Skin epidermis (tissue), 12 donors: Measurements from ENCODE around the gene RD3L.
"Not testable (repeated sequence)": the region's sequence is repeated elsewhere in the genome, so short reads cannot be mapped to it uniquely, and the experiment has no call there.

Source experiments
- H3K27ac ChIP-seq, 21 experiments: fragments of 200-600 bp; sonication (generic) in 11 of 21; one replicate each; pipeline ENCODE4 v1.5.0; 2020; ENCODE audit warnings: mild to moderate bottlenecking in 3 of 21, inconsistent platforms in 2 of 21, moderate library complexity in 2 of 21
- H3K4me3 ChIP-seq, 7 experiments: fragments of 200-600 bp; sonication (generic) in 2 of 7; one replicate each; pipeline ENCODE4 v1.5.0; 2020; ENCODE audit warnings: inconsistent platforms in 2 of 7, mild to moderate bottlenecking in 2 of 7, moderate library complexity in 1 of 7

The RD3L gene

GRCh38 chr14:103941973-103942736 lies at the start of gene RD3L:
Gene RD3L (minus strand): TSS chr14:103942529. CDS start chr14:103941695, 834 bp downstream.
- Histone ChIP-seq H3K4me3 (no peak within 1 kb of the TSS), H3K27ac (no peak within 1 kb of the TSS)

- no peak overlapping the region for H3K4me3 ChIP-seq
- H3K27ac ChIP-seq = no peak overlapping the region
These were observed 47.6 kb upstream of the RD3L start for GRCh38 chr14:103989964-103990363.

- no peak overlapping the region for H3K4me3 ChIP-seq
These were observed 46.7 kb upstream of the RD3L start for GRCh38 chr14:103989034-103989433.

GRCh38 chr14:103984196-103984595 lies 41.9 kb upstream of the RD3L start:
- H3K4me3 ChIP-seq = no peak overlapping the region
- no peak overlapping the region for H3K27ac ChIP-seq

More at GRCh38 chr14:103989034-103989433, 46.7 kb upstream of the RD3L start:
- H3K27ac ChIP-seq = no peak overlapping the region

- H3K4me3 ChIP-seq, H3K27ac ChIP-seq: not testable (repeated sequence)
These were observed 38.4 kb upstream of the RD3L start for GRCh38 chr14:103980623-103981238.

GRCh38 chr14:103974575-103974974 lies 32.2 kb upstream of the RD3L start:
- Histone ChIP-seq H3K4me3 (no peak overlapping the region), H3K27ac (no peak overlapping the region)

- H3K4me3 ChIP-seq = no peak overlapping the region
- H3K27ac ChIP-seq = no peak overlapping the region
These were observed 31.0 kb upstream of the RD3L start for GRCh38 chr14:103973354-103973753.

GRCh38 chr14:103969961-103970360 lies 27.6 kb upstream of the RD3L start:
- H3K27ac ChIP-seq = no peak overlapping the region
- no peak overlapping the region for H3K4me3 ChIP-seq

- H3K4me3 ChIP-seq = no peak overlapping the region
- no peak overlapping the region for H3K27ac ChIP-seq
These were observed 24.3 kb upstream of the RD3L start for GRCh38 chr14:103966631-103967030.

- H3K27ac ChIP-seq = no peak overlapping the region
- H3K4me3 ChIP-seq = no peak overlapping the region
These were observed 19.7 kb upstream of the RD3L start for GRCh38 chr14:103961928-103962578.

GRCh38 chr14:103960457-103961055 lies 18.2 kb upstream of the RD3L start:
- no peak overlapping the region for H3K4me3 ChIP-seq
- no peak overlapping the region for H3K27ac ChIP-seq

- Histone ChIP-seq H3K27ac (no peak overlapping the region), H3K4me3 (no peak overlapping the region)
These were observed 6.9 kb upstream of the RD3L start for GRCh38 chr14:103949131-103949790.

- Histone ChIP-seq H3K27ac (no peak overlapping the region), H3K4me3 (no peak overlapping the region)
These were observed 6.1 kb upstream of the RD3L start for GRCh38 chr14:103948442-103948841.

GRCh38 chr14:103946975-103947374 lies 4.6 kb upstream of the RD3L start:
- H3K27ac ChIP-seq = no peak overlapping the region

GRCh38 chr14:103943673-103944072 lies 1.3 kb upstream of the RD3L start:
- Histone ChIP-seq H3K27ac (no peak overlapping the region), H3K4me3 (no peak overlapping the region)

More at GRCh38 chr14:103946975-103947374, 4.6 kb upstream of the RD3L start:
- no peak overlapping the region for H3K4me3 ChIP-seq

GRCh38 chr14:103941462-103941861 lies 867 bp downstream of the RD3L start:
- Histone ChIP-seq H3K27ac (no peak overlapping the region), H3K4me3 (no peak overlapping the region)

- Histone ChIP-seq H3K27ac (no peak overlapping the region), H3K4me3 (no peak overlapping the region)
These were observed 7.2 kb downstream of the RD3L start for GRCh38 chr14:103935102-103935501.

- H3K27ac ChIP-seq = peak overlapping the region in 4 of 21 experiments; percentile 26 to 53 (median 48)
- H3K4me3 ChIP-seq = no peak overlapping the region
These were observed 9.4 kb downstream of the RD3L start for GRCh38 chr14:103932791-103933490.

- H3K27ac ChIP-seq = no peak overlapping the region
- H3K4me3 ChIP-seq = no peak overlapping the region
These were observed 10.9 kb downstream of the RD3L start for GRCh38 chr14:103931422-103931821.
